Endothelial cell (in vitro differentiated cells): ENCODE data around the gene SNX3. TPM values are rescaled to one million over a fixed set of nuclear protein-coding genes. Genes with fewer than 3 reads are reported as not detected.

Experiments used
- DNase-seq: peaks from one replicate; pipeline ENCODE4 v3.0.0; 2021; ENCODE audit warnings: low spot score
- H3K27ac Mint-ChIP-seq: one replicate; pipeline ENCODE4 v1.8.0; 2021; ENCODE audit warnings: mixed read lengths, inconsistent platforms; ENCODE audit not compliant: unreplicated experiment
- H3K27me3 Mint-ChIP-seq: one replicate; pipeline ENCODE4 v1.8.0; 2021; ENCODE audit warnings: mild to moderate bottlenecking, moderate library complexity, mixed read lengths, inconsistent platforms; ENCODE audit not compliant: unreplicated experiment
- H3K36me3 Mint-ChIP-seq: one replicate; pipeline ENCODE4 v1.8.0; 2021; ENCODE audit warnings: mild to moderate bottlenecking, low read depth, mixed read lengths, inconsistent platforms; ENCODE audit not compliant: unreplicated experiment
- H3K4me1 Mint-ChIP-seq: one replicate; pipeline ENCODE4 v1.8.0; 2021; ENCODE audit warnings: mild to moderate bottlenecking, mixed read lengths, inconsistent platforms; ENCODE audit not compliant: unreplicated experiment
- H3K4me3 Mint-ChIP-seq: one replicate; pipeline ENCODE4 v1.8.0; 2021; ENCODE audit warnings: mild to moderate bottlenecking, mixed read lengths, inconsistent platforms; ENCODE audit not compliant: unreplicated experiment
- H3K9me3 Mint-ChIP-seq: one replicate; pipeline ENCODE4 v1.8.0; 2021; ENCODE audit warnings: mixed read lengths, inconsistent platforms; ENCODE audit not compliant: unreplicated experiment
- total RNA-seq: library from RNA; stranded (reverse); fragmentation: NEBNext Ultra II Directional; extraction: Animal tissue kit (Norgen Biotek cat#: 25700); gene quantifications from one replicate; pipeline ENCODE4 v1.2.1, GENCODE V29; 2021; ENCODE audit not compliant: unreplicated experiment
- TF ChIP-seq, protein P1 (sequence below): fragments of 200-600 bp; sonication (generic); IDR thresholded peaks from one replicate; pipeline ENCODE4 v1.5.0; 2021; ENCODE audit warnings: antibody characterized with exemption; ENCODE audit not compliant: unreplicated experiment

SNX3 gene
- total RNA-seq, 1 donor from 2014 or later, result 264 TPM

DNA sequence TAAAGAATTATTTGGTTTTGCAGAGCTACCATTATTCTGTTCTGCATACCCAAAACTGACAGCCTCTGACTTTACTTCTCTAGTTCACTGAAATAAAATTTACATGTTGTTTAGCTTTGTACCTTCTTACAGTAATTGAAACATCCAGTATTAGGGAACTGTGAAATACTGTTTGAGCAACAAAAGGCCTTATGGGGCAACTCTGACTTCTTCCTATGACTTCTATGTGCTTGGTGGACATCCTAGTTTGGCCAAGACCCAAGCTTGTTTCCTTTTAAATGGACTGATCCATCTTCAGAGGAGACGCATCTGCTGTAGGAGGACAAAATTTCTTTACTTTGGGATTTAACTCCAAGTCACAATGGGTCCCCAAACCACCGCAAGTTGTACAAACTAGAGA, 50.3 kb downstream of the SNX3 start:
- Mint-ChIP-seq H3K9me3 (no peaks in the 10 kb centered on the region), H3K4me1 (peaks cover 15% of the 10 kb centered on the region), H3K36me3 (peaks cover 19% of the 10 kb centered on the region), H3K4me3 (no peak overlapping the region), H3K27me3 (no peaks in the 10 kb centered on the region), H3K27ac (no peak overlapping the region)
- DNase-seq, result no peak
- TF ChIP-seq, protein P1, sequence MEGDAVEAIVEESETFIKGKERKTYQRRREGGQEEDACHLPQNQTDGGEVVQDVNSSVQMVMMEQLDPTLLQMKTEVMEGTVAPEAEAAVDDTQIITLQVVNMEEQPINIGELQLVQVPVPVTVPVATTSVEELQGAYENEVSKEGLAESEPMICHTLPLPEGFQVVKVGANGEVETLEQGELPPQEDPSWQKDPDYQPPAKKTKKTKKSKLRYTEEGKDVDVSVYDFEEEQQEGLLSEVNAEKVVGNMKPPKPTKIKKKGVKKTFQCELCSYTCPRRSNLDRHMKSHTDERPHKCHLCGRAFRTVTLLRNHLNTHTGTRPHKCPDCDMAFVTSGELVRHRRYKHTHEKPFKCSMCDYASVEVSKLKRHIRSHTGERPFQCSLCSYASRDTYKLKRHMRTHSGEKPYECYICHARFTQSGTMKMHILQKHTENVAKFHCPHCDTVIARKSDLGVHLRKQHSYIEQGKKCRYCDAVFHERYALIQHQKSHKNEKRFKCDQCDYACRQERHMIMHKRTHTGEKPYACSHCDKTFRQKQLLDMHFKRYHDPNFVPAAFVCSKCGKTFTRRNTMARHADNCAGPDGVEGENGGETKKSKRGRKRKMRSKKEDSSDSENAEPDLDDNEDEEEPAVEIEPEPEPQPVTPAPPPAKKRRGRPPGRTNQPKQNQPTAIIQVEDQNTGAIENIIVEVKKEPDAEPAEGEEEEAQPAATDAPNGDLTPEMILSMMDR, result no peak

- Mint-ChIP-seq H3K4me1 (peaks cover 15% of the 10 kb centered on the region), H3K4me3 (no peak overlapping the region), H3K9me3 (no peaks in the 10 kb centered on the region), H3K36me3 (peaks cover 15% of the 10 kb centered on the region), H3K27ac (no peak overlapping the region), H3K27me3 (no peaks in the 10 kb centered on the region)
- TF ChIP-seq, protein P1, result no peak
- DNase-seq, result no peak
Observed at GRCh38 chr6:108209738-108210137, 51.1 kb downstream of the SNX3 start.

DNA sequence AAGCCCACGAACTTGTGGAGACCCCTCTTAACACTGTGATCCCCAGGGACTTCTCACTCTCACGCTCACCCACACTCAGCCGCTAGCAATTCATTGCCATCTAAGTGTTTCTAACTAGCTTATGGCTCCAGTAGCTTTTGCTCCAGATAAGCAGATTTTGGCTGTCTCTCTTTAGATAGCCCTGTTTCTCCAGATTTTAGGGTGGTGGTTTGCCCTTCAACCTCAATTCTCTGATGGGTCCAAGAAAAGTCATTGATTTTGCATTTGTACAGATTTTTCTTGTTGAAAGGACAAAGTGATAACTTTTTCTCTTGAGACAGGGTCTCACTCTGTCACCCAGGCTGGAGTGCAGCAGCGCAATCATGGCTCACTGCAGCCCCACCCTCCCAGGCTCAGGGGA, 53.8 kb downstream of the SNX3 start:
- H3K9me3 Mint-ChIP-seq, result no peaks in the 10 kb centered on the region
- DNase-seq, result no peak
- H3K27ac Mint-ChIP-seq, result no peak overlapping the region
- H3K36me3 Mint-ChIP-seq, result peaks cover 19% of the 10 kb centered on the region
- H3K27me3 Mint-ChIP-seq, result no peaks in the 10 kb centered on the region
- peaks cover 15% of the 10 kb centered on the region for H3K4me1 Mint-ChIP-seq
- TF ChIP-seq, protein P1, result no peak
- H3K4me3 Mint-ChIP-seq, result no peak overlapping the region

GRCh38 chr6:108203189-108204112, 57.4 kb downstream of the SNX3 start:
- no peak for DNase-seq
- H3K36me3 Mint-ChIP-seq, result peaks cover 7% of the 10 kb centered on the region
- H3K4me3 Mint-ChIP-seq, result no peak overlapping the region
- H3K27ac Mint-ChIP-seq, result no peak overlapping the region
- TF ChIP-seq, protein P1, result no peak
- peaks cover 15% of the 10 kb centered on the region for H3K4me1 Mint-ChIP-seq
- H3K27me3 Mint-ChIP-seq, result no peaks in the 10 kb centered on the region
- no peaks in the 10 kb centered on the region for H3K9me3 Mint-ChIP-seq

DNA sequence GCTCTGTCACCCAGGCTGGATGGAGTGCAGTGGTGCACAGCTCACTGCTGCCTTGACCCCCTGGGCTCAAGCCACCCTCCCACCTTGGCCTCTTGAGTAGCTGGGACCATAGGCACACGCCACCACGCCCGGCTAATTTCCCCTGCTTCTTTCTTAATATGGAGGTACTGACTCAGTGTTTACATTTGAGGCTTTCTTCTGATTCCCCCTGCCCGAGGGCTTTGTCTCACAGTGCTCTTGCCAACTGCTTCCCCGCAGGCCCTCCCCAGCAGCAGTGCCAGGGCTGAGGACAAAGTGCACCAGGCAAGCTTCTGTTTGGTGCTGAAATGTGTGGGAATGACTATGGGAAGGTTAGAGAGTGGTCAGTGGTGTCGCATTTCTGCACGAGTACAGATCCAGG, 60.2 kb downstream of the SNX3 start:
- no peaks in the 10 kb centered on the region for H3K4me1 Mint-ChIP-seq
- H3K27ac Mint-ChIP-seq, result no peak overlapping the region
- H3K27me3 Mint-ChIP-seq, result no peaks in the 10 kb centered on the region
- H3K4me3 Mint-ChIP-seq, result peak overlapping the region; percentile 19
- TF ChIP-seq, protein P1, result no peak
- no peaks in the 10 kb centered on the region for H3K9me3 Mint-ChIP-seq
- peaks cover 4% of the 10 kb centered on the region for H3K36me3 Mint-ChIP-seq
- no peak for DNase-seq
